ENCODE data around the gene POU2F2.

Gene POU2F2

GRCh38 chr19:42168206-42168605, 36.0 kb upstream of the POU2F2 start:
- no peak for DNase-seq (ENCODE audit: low spot score)
- H3K27ac ChIP-seq, result no peak overlapping the region
- TF ChIP-seq, protein P1, sequence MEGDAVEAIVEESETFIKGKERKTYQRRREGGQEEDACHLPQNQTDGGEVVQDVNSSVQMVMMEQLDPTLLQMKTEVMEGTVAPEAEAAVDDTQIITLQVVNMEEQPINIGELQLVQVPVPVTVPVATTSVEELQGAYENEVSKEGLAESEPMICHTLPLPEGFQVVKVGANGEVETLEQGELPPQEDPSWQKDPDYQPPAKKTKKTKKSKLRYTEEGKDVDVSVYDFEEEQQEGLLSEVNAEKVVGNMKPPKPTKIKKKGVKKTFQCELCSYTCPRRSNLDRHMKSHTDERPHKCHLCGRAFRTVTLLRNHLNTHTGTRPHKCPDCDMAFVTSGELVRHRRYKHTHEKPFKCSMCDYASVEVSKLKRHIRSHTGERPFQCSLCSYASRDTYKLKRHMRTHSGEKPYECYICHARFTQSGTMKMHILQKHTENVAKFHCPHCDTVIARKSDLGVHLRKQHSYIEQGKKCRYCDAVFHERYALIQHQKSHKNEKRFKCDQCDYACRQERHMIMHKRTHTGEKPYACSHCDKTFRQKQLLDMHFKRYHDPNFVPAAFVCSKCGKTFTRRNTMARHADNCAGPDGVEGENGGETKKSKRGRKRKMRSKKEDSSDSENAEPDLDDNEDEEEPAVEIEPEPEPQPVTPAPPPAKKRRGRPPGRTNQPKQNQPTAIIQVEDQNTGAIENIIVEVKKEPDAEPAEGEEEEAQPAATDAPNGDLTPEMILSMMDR (IDR thresholded peaks at IDR 0.05), result no peak
- H3K4me3 ChIP-seq, result no peak overlapping the region

GRCh38 chr19:42166316-42166715, 34.1 kb upstream of the POU2F2 start:
- TF ChIP-seq, protein P1 (IDR thresholded peaks at IDR 0.05), result no peak
- DNase-seq (ENCODE audit: low spot score), result no peak
- Histone ChIP-seq H3K27ac (no peak overlapping the region), H3K4me3 (no peak overlapping the region)

DNA sequence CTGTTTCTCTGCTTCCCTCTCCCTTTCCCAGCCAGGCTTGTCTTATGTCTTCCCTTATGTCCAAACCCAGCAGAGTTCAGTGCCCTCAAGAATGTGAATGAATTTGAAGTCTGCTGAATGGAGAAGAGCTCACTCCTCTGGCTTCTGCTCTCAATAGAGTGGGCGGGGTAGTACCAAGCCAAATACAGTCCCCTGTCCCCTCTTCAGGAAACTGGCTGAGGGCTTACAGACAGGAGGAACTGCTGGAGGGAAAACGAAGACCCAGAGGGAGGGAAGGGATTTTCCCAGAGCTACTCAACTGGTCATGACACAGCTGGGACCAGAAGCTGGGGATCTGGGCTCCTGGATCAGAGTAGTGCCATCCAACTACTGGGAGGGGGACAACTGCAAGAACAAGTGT, 32.9 kb upstream of the POU2F2 start:
- DNase-seq (ENCODE audit: low spot score), result no peak
- no peak overlapping the region for H3K4me3 ChIP-seq
- TF ChIP-seq, protein P1 (IDR thresholded peaks at IDR 0.05), result no peak

DNA sequence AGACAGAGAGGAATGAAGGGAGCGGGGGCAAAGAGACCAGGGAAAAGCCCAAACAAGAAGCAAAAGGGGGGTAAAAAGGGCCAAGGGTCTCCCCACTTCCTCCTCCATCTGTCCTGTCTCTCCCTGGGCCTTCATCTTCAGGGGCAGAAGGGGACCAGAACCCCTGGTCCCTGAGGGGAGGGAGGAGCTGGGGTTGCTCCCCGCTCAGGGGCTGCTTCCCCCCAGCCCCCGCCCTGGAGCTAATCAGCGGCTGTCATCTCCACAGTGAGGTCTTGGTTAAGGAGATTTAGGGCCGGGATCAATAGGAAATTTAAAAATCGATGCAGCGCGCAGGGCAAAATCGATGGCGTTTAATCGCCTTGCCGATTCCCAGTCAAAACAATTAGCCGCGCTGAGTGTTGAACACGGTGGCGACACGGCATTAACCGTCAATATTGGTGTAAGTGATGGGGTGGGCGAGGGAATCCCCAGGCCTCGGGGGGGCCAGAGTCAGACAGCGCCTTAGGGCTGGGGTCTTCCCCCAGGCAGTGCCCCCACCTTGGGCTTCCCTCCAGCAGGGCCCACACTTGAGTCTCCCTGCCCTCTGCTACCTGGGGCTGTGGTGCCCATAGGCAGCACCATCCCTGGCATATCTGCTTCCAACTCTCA, 29.5 kb upstream of the POU2F2 start:
- Histone ChIP-seq H3K4me3 (no peak overlapping the region), H3K27ac (no peak overlapping the region)
- no peak for DNase-seq (ENCODE audit: low spot score)
- TF ChIP-seq, protein P1 (IDR thresholded peaks at IDR 0.05), result no peak

More for the DNA sequence above, 32.9 kb upstream of the POU2F2 start:
- H3K27ac ChIP-seq, result no peak overlapping the region

DNA sequence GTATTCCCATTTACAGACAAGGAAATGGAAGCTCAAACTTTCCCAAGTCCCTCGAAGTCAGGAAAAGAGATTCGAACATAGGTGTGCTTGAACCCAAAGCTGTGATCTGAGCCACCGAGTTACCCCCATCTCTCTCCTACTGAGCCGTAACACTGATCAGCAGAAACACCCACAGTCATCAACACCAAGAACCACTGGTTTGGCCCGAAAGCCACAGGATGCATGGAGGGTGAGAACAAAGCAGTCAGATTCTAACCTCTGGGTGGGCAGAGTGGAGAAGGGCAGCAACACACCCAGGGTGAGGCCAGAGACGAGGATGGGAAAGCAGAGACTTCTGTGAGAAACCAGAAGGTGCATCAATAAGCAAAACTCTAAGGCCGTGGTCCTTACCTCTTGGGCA, 27.7 kb upstream of the POU2F2 start:
- no peak overlapping the region for H3K4me3 ChIP-seq
- H3K27ac ChIP-seq, result no peak overlapping the region
- DNase-seq (ENCODE audit: low spot score), result no peak
- TF ChIP-seq, protein P1 (IDR thresholded peaks at IDR 0.05), result no peak

DNA sequence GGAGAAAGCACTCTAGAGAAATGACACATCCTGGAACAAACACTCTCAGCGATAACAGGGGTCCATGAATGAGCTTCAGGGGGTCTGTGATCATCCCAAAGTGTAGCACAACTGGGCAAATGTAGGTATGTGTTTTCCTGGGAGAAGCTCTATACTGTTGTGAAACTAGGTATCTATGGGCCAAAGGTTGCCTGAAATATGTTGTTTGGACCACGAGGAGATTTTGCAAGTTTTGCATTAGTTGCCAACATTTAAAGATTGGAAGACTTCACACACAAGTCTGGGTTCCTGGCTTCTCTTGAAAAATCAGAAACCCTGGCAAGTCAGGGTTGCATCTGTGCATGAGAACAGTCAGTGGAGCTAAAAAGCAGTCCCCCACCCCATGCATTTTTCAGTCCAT, 26.7 kb upstream of the POU2F2 start:
- no peak for DNase-seq (ENCODE audit: low spot score)
- Histone ChIP-seq H3K4me3 (no peak overlapping the region), H3K27ac (no peak overlapping the region)
- TF ChIP-seq, protein P1 (IDR thresholded peaks at IDR 0.05), result no peak

GRCh38 chr19:42156571-42156970, 24.3 kb upstream of the POU2F2 start:
- TF ChIP-seq, protein P1 (IDR thresholded peaks at IDR 0.05), result no peak
- H3K4me3 ChIP-seq, result no peak overlapping the region
- H3K27ac ChIP-seq, result no peak overlapping the region
- DNase-seq (ENCODE audit: low spot score), result no peak
